Parathyroid adenoma (tissue), 2 donors: ENCODE results near the gene GPR65.

Experiments used
- H2AFZ ChIP-seq: fragments of 300-600 bp; sonication (generic); one replicate; pipeline ENCODE4 v1.7.0; 2017; ENCODE audit warnings: antibody characterized with exemption, mild to moderate bottlenecking
- H3K27ac ChIP-seq: fragments of 300-600 bp; sonication (generic); one replicate; pipeline ENCODE4 v1.7.0; 2017
- H3K27me3 ChIP-seq: fragments of 300-600 bp; sonication (generic); one replicate; pipeline ENCODE4 v1.7.0; 2017; ENCODE audit warnings: low read length; ENCODE audit not compliant: control insufficient read depth, insufficient read depth
- H3K36me3 ChIP-seq: fragments of 300-600 bp; sonication (generic); one replicate; pipeline ENCODE4 v1.7.0; 2017; ENCODE audit warnings: low read length; ENCODE audit not compliant: control insufficient read depth, insufficient read depth
- H3K4me1 ChIP-seq: fragments of 300-600 bp; sonication (generic); one replicate; pipeline ENCODE4 v1.7.0; 2017; ENCODE audit warnings: control low read depth
- H3K4me2 ChIP-seq: fragments of 300-600 bp; sonication (generic); one replicate; pipeline ENCODE4 v1.7.0; 2017; ENCODE audit warnings: low read length
- H3K4me3 ChIP-seq: fragments of 300-600 bp; sonication (generic); one replicate; pipeline ENCODE4 v1.7.0; 2017; ENCODE audit warnings: low read depth, low read length
- H3K79me2 ChIP-seq: fragments of 300-600 bp; sonication (generic); one replicate; pipeline ENCODE4 v1.7.0; 2017; ENCODE audit warnings: control low read depth
- H3K9ac ChIP-seq: fragments of 300-600 bp; sonication (generic); one replicate; pipeline ENCODE4 v1.7.0; 2017; ENCODE audit warnings: mild to moderate bottlenecking
- H3K9me3 ChIP-seq: fragments of 300-600 bp; sonication (generic); one replicate; pipeline ENCODE4 v1.7.0; 2017; ENCODE audit warnings: low read length; ENCODE audit not compliant: control insufficient read depth
- CTCF ChIP-seq: fragments of 300-600 bp; sonication (generic); IDR thresholded peaks from one replicate; pipeline ENCODE4 v1.7.0; 2017; ENCODE audit warnings: antibody characterized with exemption, mild to moderate bottlenecking
- donor health status: primary hyperparathyroidism.

GPR65 gene

DNA sequence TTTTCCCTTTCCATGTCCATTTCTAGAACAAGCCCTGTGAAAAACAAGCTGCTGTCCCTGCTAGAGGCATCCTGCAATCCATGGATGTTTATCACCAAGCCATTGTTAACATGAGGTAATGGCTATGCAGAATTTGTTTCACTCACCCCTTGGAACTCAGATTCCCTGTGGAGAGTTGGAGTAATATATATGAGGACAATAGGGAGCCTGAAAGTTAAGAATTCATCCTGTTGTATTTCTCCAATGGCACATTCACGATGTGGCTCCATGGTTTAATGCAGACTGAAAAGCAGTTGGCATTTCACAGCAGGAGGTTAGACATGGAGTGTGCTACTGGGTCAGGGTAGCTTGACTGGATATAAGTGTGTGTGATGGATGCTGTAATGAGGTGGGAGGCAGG is 32.4 kb downstream of the GPR65 start:
- Histone ChIP-seq H3K9ac (no peak overlapping the region), H3K27ac (no peak overlapping the region), H2AFZ (no peak overlapping the region), H3K79me2 (no peaks in the 10 kb centered on the region), H3K36me3 (no peaks in the 10 kb centered on the region), H3K27me3 (no peaks in the 10 kb centered on the region), H3K4me1 (no peaks in the 10 kb centered on the region), H3K9me3 (no peaks in the 10 kb centered on the region), H3K4me2 (no peak overlapping the region), H3K4me3 (no peak overlapping the region)
- no peak for TF ChIP-seq CTCF

GRCh38 chr14:88039197-88039596 is 34.3 kb downstream of the GPR65 start:
- Histone ChIP-seq H3K36me3 (no peaks in the 10 kb centered on the region), H3K4me3 (no peak overlapping the region), H3K79me2 (no peaks in the 10 kb centered on the region), H3K4me1 (no peaks in the 10 kb centered on the region), H3K4me2 (no peak overlapping the region), H3K9me3 (no peaks in the 10 kb centered on the region), H3K9ac (no peak overlapping the region), H3K27ac (no peak overlapping the region), H3K27me3 (no peaks in the 10 kb centered on the region), H2AFZ (no peak overlapping the region)
- no peak for TF ChIP-seq CTCF

DNA sequence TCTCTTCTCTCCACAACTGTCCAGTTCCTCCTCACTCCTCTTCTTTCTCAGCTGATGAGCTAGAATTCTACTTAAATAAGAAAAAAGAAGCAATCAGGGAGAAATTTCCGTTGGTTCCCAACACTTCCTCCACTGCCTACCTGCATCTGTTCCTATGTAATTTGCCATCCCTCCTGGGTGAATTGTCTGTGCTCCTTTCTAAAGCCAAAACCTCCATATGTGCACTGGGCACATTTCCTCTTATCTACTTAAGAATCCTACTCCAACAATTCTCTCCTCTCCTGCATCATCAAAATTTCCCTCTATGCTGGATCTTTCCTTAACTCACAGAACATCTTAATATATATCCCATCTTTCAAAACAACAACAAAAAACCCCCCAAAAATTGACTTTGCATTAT is 35.2 kb downstream of the GPR65 start:
- Histone ChIP-seq H3K4me2 (no peak overlapping the region), H3K9me3 (no peaks in the 10 kb centered on the region), H3K36me3 (no peaks in the 10 kb centered on the region), H3K79me2 (no peaks in the 10 kb centered on the region), H3K9ac (no peak overlapping the region), H2AFZ (no peak overlapping the region), H3K27ac (no peak overlapping the region), H3K27me3 (no peaks in the 10 kb centered on the region), H3K4me1 (no peaks in the 10 kb centered on the region), H3K4me3 (no peak overlapping the region)
- no peak for TF ChIP-seq CTCF

- TF ChIP-seq CTCF: no peak
- H3K9ac ChIP-seq: no peak overlapping the region
Observed at GRCh38 chr14:88043529-88044443, 38.9 kb downstream of the GPR65 start.

GRCh38 chr14:88044444-88044758 is 39.5 kb downstream of the GPR65 start:
- Histone ChIP-seq H3K27me3 (no peaks in the 10 kb centered on the region), H3K4me2 (no peak overlapping the region), H3K4me3 (no peak overlapping the region), H3K27ac (no peak overlapping the region), H2AFZ (no peak overlapping the region), H3K9me3 (no peaks in the 10 kb centered on the region), H3K4me1 (no peaks in the 10 kb centered on the region), H3K36me3 (no peaks in the 10 kb centered on the region), H3K79me2 (no peaks in the 10 kb centered on the region), H3K9ac (no peak overlapping the region)
- TF ChIP-seq CTCF: no peak

More at GRCh38 chr14:88043529-88044443, 38.9 kb downstream of the GPR65 start:
- H3K4me2 ChIP-seq: no peak overlapping the region
- no peak overlapping the region for H3K4me3 ChIP-seq
- no peaks in the 10 kb centered on the region for H3K9me3 ChIP-seq
- no peaks in the 10 kb centered on the region for H3K27me3 ChIP-seq
- H3K4me1 ChIP-seq: no peaks in the 10 kb centered on the region
- H3K79me2 ChIP-seq: no peaks in the 10 kb centered on the region
- H3K27ac ChIP-seq: no peak overlapping the region
- no peak overlapping the region for H2AFZ ChIP-seq
- no peaks in the 10 kb centered on the region for H3K36me3 ChIP-seq
